SH-SY5Y (cell line): ENCODE results near the gene INTS14.

Experiments
- GATA2 ChIP-seq: IDR thresholded peaks from 2 replicates; pipeline ENCODE4 v1.6.1; 2011; ENCODE audit warnings: mild to moderate bottlenecking, low read depth, low read length
- GATA3 ChIP-seq: IDR thresholded peaks from 2 replicates; pipeline ENCODE4 v1.6.1; 2011; ENCODE audit warnings: low read depth, mild to moderate bottlenecking, low read length, moderate library complexity

DNA sequence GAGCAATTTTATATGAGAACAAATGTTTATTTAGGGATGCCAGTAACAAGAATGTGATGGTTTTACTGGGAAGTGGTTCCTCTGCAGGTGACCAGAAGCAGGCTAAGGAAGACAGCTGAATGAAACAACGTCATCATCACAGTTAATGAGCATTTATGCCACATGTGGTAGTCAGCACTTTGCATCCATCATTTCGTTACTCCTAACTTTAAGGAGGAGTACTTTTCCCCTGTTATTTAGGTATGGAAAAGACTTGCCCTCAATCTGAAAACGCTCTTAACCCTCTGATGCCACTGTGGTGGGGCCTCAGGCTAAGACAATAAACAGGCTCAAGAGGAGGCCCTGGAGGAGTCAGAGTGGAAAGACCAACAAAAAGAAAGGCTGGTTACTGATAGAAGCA, 31.2 kb downstream of the INTS14 start:
- TF ChIP-seq GATA3 (no peak), GATA2 (no peak)
